Measurements from ENCODE around the gene RHEB. TPM values are rescaled to one million over a fixed set of nuclear protein-coding genes. Genes with fewer than 3 reads are reported as not detected.

Gene RHEB
- polyA plus RNA-seq, 1 donor from 2014 or later = 289 TPM

GRCh38 chr7:151488096-151488495, 31.6 kb downstream of the RHEB start:
- Histone ChIP-seq H3K36me3 (ENCODE audit: insufficient read depth, low read length) (peaks cover 4% of the 10 kb centered on the region), H2AFZ (ENCODE audit: low read depth, low read length) (no peak overlapping the region), H3K9ac (ENCODE audit: low read length) (no peak overlapping the region), H3K4me2 (ENCODE audit: low read length) (no peak overlapping the region), H3K9me2 (ENCODE audit: insufficient read depth, low read length) (no peaks in the 10 kb centered on the region), H3K27ac (ENCODE audit: low read length) (no peak overlapping the region), H3K27me3 (ENCODE audit: insufficient read depth, low read depth, low read length) (no peaks in the 10 kb centered on the region), H3K79me2 (replicated peaks; ENCODE audit: insufficient read depth, low read length) (peaks cover 8% of the 10 kb centered on the region), H4K20me1 (ENCODE audit: insufficient read depth) (no peaks in the 10 kb centered on the region), H3K4me3 (ENCODE audit: low read length) (no peak overlapping the region), H3F3A (ENCODE audit: insufficient read depth, low read length, poor library complexity, severe bottlenecking) (no peaks in the 10 kb centered on the region), H3K9me3 (ENCODE audit: low read length) (no peaks in the 10 kb centered on the region)
- TF ChIP-seq CTCF (IDR thresholded peaks at IDR 0.05; ENCODE audit: poor library complexity, severe bottlenecking) = no peak
- no peak for TF ChIP-seq TAF1 (IDR thresholded peaks at IDR 0.05; ENCODE audit: low read depth)
- no peak for TF ChIP-seq SMC3 (conservative IDR thresholded peaks at IDR 0.05; ENCODE audit: poor library complexity)
- TF ChIP-seq REST (IDR thresholded peaks at IDR 0.05; ENCODE audit: borderline replicate concordance) = no peak
- no peak for TF ChIP-seq RAD21 (conservative IDR thresholded peaks at IDR 0.05)
- no peak for TF ChIP-seq EP300 (conservative IDR thresholded peaks at IDR 0.05; ENCODE audit: poor library complexity, severe bottlenecking)
- no peak for TF ChIP-seq EZH2 (IDR thresholded peaks at IDR 0.05; ENCODE audit: borderline replicate concordance, insufficient read depth, low read length, poor library complexity, severe bottlenecking)
- TF ChIP-seq POLR2AphosphoS5 (IDR thresholded peaks at IDR 0.05) = no peak
- TF ChIP-seq MXI1 (conservative IDR thresholded peaks at IDR 0.05; ENCODE audit: poor library complexity, severe bottlenecking) = no peak

GRCh38 chr7:151487228-151487627, 32.5 kb downstream of the RHEB start:
- peaks cover 4% of the 10 kb centered on the region for H3K36me3 ChIP-seq (ENCODE audit: insufficient read depth, low read length)
- H3K9ac ChIP-seq (ENCODE audit: low read length) = no peak overlapping the region
- no peak overlapping the region for H3K27ac ChIP-seq (ENCODE audit: low read length)
- H3K4me2 ChIP-seq (ENCODE audit: low read length) = no peak overlapping the region
- H3K9me2 ChIP-seq (ENCODE audit: insufficient read depth, low read length) = no peaks in the 10 kb centered on the region
- H4K20me1 ChIP-seq (ENCODE audit: insufficient read depth) = no peaks in the 10 kb centered on the region
- TF ChIP-seq MXI1 (conservative IDR thresholded peaks at IDR 0.05; ENCODE audit: poor library complexity, severe bottlenecking) (no peak), REST (IDR thresholded peaks at IDR 0.05; ENCODE audit: borderline replicate concordance) (no peak)
- no peaks in the 10 kb centered on the region for H3K27me3 ChIP-seq (ENCODE audit: insufficient read depth, low read depth, low read length)
- H3F3A ChIP-seq (ENCODE audit: insufficient read depth, low read length, poor library complexity, severe bottlenecking) = no peaks in the 10 kb centered on the region
- H3K4me3 ChIP-seq (ENCODE audit: low read length) = no peak overlapping the region
- H2AFZ ChIP-seq (ENCODE audit: low read depth, low read length) = no peak overlapping the region
- no peaks in the 10 kb centered on the region for H3K9me3 ChIP-seq (ENCODE audit: low read length)
- H3K79me2 ChIP-seq (replicated peaks; ENCODE audit: insufficient read depth, low read length) = peaks cover 3% of the 10 kb centered on the region

Data from neural cell (in vitro differentiated cells).